ENCODE measurements around the gene KRT23.

KRT23 gene

DNA sequence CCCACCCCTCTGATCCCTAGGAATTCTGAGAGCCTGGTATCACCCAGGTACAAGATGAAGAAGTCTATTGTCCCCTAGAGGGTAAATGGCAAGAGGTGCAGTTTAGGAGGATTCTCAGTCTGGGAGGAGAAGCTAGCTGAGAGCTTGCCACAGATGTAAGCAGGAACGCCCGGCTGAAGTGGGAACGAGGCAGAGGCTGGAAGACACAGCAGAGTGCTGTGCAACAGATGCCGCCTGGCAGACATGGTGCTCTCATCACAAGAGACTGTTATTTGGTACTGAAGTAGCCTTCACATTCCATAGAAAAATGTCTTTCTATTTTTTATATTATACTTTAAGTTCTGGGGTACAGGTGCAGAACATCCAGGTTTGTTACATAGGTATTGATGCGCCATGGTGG, 32.1 kb downstream of the KRT23 start:
- no peak overlapping the region for H3K27ac ChIP-seq
- H3K4me1 ChIP-seq = peaks cover 5% of the 10 kb centered on the region
- no peak overlapping the region for H3K9ac ChIP-seq
- H3K79me2 ChIP-seq = no peaks in the 10 kb centered on the region
- no peaks in the 10 kb centered on the region for H3K36me3 ChIP-seq (ENCODE audit: control insufficient read depth, insufficient read depth, low read length)
- H3K4me3 ChIP-seq (ENCODE audit: low read depth, low read length) = no peak overlapping the region
- no peaks in the 10 kb centered on the region for H3K9me3 ChIP-seq (ENCODE audit: control insufficient read depth, low read length)
- no peak overlapping the region for H3K4me2 ChIP-seq (ENCODE audit: low read length)
- no peak overlapping the region for H2AFZ ChIP-seq
- TF ChIP-seq, protein P1, sequence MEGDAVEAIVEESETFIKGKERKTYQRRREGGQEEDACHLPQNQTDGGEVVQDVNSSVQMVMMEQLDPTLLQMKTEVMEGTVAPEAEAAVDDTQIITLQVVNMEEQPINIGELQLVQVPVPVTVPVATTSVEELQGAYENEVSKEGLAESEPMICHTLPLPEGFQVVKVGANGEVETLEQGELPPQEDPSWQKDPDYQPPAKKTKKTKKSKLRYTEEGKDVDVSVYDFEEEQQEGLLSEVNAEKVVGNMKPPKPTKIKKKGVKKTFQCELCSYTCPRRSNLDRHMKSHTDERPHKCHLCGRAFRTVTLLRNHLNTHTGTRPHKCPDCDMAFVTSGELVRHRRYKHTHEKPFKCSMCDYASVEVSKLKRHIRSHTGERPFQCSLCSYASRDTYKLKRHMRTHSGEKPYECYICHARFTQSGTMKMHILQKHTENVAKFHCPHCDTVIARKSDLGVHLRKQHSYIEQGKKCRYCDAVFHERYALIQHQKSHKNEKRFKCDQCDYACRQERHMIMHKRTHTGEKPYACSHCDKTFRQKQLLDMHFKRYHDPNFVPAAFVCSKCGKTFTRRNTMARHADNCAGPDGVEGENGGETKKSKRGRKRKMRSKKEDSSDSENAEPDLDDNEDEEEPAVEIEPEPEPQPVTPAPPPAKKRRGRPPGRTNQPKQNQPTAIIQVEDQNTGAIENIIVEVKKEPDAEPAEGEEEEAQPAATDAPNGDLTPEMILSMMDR (IDR thresholded peaks at IDR 0.05) = no peak
- H3K27me3 ChIP-seq (ENCODE audit: control insufficient read depth, insufficient read depth, low read length) = no peaks in the 10 kb centered on the region

DNA sequence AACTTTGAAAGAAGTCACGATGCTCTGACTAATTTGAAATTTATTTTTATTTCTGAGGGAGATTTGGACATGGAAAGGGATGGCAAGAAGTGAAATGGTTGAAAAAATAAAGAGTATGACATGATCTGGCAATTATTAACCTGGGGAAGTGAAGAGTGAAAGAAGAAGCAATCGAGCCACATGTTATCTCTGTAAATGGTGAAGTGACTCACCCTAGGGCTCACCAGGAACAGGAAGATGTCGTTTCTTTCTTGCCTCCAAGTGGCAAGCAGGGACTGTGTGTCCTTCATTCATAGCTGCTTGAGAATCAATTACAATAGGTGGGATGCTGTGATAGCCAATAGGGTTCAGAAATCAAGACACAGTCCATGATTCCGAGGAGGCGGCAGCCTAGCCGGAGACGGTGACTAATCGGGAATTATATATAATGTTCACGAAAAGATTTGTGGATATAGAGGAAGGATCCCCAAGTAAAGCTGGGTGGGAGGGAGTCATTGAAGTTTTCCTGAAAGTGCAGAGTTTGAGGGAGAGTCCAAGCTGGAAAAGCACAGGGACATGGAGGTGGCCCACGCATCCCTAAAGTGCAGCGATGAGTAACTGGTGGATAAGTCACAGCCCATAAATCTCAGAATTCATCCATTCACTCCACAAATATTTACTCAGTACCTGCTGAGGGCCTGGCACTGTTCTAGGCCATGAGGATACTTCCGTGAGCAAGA, 34.2 kb downstream of the KRT23 start:
- Histone ChIP-seq H3K4me1 (no peaks in the 10 kb centered on the region), H3K9ac (no peak overlapping the region), H3K4me2 (ENCODE audit: low read length) (no peak overlapping the region), H3K4me3 (ENCODE audit: low read depth, low read length) (no peak overlapping the region), H3K36me3 (ENCODE audit: control insufficient read depth, insufficient read depth, low read length) (no peaks in the 10 kb centered on the region), H3K79me2 (no peaks in the 10 kb centered on the region), H3K27me3 (ENCODE audit: control insufficient read depth, insufficient read depth, low read length) (no peaks in the 10 kb centered on the region), H3K9me3 (ENCODE audit: control insufficient read depth, low read length) (no peaks in the 10 kb centered on the region), H2AFZ (no peak overlapping the region), H3K27ac (no peak overlapping the region)
- TF ChIP-seq, protein P1 (IDR thresholded peaks at IDR 0.05) = no peak

DNA sequence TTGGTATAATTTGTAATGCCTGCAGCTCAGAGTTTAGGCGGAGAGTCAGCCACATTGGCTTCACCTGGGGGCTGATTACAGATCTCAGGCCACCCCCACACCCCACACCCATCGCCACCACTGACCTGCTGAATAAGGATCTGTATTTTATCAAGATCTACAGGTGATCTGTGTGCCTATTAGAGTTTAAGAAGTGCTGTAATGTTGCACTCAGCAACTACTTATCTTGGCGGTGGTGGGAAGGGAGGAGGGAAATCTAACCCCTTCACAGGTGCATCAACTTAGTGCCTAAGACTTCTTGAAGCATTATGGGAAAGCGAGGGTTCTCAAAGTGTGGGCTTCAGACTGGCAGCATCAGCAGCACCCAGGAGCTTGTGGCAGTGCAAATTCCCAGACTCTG, 34.9 kb downstream of the KRT23 start:
- Histone ChIP-seq H3K4me2 (ENCODE audit: low read length) (no peak overlapping the region), H3K79me2 (no peaks in the 10 kb centered on the region), H3K9ac (no peak overlapping the region), H3K36me3 (ENCODE audit: control insufficient read depth, insufficient read depth, low read length) (no peaks in the 10 kb centered on the region), H3K4me1 (no peaks in the 10 kb centered on the region), H3K4me3 (ENCODE audit: low read depth, low read length) (no peak overlapping the region), H3K9me3 (ENCODE audit: control insufficient read depth, low read length) (no peaks in the 10 kb centered on the region), H2AFZ (no peak overlapping the region), H3K27me3 (ENCODE audit: control insufficient read depth, insufficient read depth, low read length) (no peaks in the 10 kb centered on the region), H3K27ac (no peak overlapping the region)
- TF ChIP-seq, protein P1 (IDR thresholded peaks at IDR 0.05) = no peak

DNA sequence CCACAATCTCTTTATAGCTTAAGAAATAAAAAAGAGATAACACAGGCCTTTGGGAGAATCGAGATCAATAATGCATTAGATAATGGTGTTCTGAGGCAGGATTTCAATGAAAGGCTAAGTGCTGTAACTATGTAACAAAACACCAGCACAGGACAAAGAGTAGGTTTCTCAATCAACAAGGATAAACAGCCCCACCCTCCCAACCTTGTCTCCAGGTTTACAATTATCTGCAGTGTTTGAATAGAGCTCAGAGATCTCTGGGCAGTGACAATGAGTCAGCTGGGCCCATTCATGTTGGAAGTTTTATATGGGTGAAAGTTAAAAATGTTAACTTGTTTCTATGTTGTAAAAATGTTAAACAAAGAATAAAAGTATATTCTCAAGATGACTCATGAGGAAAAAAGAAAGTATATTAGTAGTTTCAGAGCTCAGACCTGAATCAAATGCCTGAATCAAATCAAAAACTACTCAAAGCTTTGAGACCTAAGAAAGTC, 35.4 kb downstream of the KRT23 start:
- no peak overlapping the region for H3K9ac ChIP-seq
- H3K4me2 ChIP-seq (ENCODE audit: low read length) = no peak overlapping the region
- H3K27me3 ChIP-seq (ENCODE audit: control insufficient read depth, insufficient read depth, low read length) = no peaks in the 10 kb centered on the region
- no peak overlapping the region for H2AFZ ChIP-seq
- no peaks in the 10 kb centered on the region for H3K9me3 ChIP-seq (ENCODE audit: control insufficient read depth, low read length)
- H3K36me3 ChIP-seq (ENCODE audit: control insufficient read depth, insufficient read depth, low read length) = no peaks in the 10 kb centered on the region
- no peaks in the 10 kb centered on the region for H3K79me2 ChIP-seq
- H3K27ac ChIP-seq = no peak overlapping the region
- TF ChIP-seq, protein P1 (IDR thresholded peaks at IDR 0.05) = no peak
- H3K4me3 ChIP-seq (ENCODE audit: low read depth, low read length) = no peak overlapping the region
- H3K4me1 ChIP-seq = no peaks in the 10 kb centered on the region

DNA sequence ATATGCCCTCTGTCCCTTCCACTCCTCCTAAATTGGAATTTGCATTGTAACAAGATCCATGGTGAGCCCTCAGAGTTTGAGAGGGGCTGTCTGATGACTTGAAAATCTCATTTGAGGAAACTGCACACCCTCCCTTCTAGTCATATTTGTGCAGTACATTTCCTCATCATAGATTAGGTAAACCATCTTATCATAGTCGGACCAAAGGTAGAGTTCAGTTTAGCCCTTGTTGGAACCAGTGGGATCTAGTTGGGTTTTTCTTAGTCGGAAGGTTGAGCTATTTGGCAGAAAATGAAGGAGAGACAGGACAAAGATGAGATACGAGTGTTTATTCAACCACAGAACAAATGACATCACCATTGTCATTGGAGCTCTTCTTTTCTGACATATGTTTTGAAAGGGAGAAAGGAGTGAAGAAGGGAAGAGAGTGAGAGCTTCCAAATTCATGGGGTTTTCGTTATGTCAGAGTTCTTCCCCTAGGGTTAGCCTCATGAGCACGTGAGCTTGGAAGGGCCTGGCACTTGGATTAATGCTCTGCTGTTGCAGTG, 36.6 kb downstream of the KRT23 start:
- Histone ChIP-seq H3K27me3 (ENCODE audit: control insufficient read depth, insufficient read depth, low read length) (no peaks in the 10 kb centered on the region), H3K27ac (no peak overlapping the region), H3K9me3 (ENCODE audit: control insufficient read depth, low read length) (no peaks in the 10 kb centered on the region), H3K79me2 (no peaks in the 10 kb centered on the region), H3K4me3 (ENCODE audit: low read depth, low read length) (no peak overlapping the region), H3K4me1 (no peaks in the 10 kb centered on the region), H3K36me3 (ENCODE audit: control insufficient read depth, insufficient read depth, low read length) (no peaks in the 10 kb centered on the region), H3K9ac (no peak overlapping the region), H2AFZ (no peak overlapping the region), H3K4me2 (ENCODE audit: low read length) (no peak overlapping the region)
- TF ChIP-seq, protein P1 (IDR thresholded peaks at IDR 0.05) = no peak

All from parathyroid adenoma (tissue), 2 donors.